ENCODE data around the gene SERPINB11.
A peak's percentile ranks its signal among the peaks of the same experiment; 100 is the strongest.
"Not testable (repeated sequence)": the region's sequence is repeated elsewhere in the genome, so short reads cannot be mapped to it uniquely, and the experiment has no call there.

Gene SERPINB11, protein sequence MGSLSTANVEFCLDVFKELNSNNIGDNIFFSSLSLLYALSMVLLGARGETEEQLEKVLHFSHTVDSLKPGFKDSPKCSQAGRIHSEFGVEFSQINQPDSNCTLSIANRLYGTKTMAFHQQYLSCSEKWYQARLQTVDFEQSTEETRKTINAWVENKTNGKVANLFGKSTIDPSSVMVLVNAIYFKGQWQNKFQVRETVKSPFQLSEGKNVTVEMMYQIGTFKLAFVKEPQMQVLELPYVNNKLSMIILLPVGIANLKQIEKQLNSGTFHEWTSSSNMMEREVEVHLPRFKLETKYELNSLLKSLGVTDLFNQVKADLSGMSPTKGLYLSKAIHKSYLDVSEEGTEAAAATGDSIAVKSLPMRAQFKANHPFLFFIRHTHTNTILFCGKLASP

DNA sequence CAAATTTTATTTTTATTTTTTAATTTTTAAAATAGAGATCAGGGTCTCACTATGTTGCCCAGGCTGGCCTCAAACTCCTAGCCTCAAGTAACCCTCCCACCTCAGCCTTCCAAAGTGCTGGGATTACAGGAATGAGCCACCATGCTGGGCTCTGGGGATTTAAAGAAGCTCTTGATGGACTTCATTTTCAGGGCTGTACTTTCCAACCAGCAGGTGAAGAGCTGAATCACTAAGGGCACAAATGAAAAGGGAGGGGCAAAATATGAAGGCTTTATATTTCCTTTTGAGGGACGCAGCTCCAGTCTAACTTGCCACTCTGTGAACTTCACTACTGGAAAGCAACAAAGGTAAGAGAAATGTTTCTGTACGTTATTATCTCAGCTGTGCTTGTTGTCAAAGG lies at the start of gene SERPINB11:
Gene SERPINB11 (plus strand): TSS at position 301 of the 400 bp plus-strand sequence. CDS start 7,234 bp downstream, outside the sequence.
- DNase-seq (ENCODE audit: low spot score), result no peak

DNA sequence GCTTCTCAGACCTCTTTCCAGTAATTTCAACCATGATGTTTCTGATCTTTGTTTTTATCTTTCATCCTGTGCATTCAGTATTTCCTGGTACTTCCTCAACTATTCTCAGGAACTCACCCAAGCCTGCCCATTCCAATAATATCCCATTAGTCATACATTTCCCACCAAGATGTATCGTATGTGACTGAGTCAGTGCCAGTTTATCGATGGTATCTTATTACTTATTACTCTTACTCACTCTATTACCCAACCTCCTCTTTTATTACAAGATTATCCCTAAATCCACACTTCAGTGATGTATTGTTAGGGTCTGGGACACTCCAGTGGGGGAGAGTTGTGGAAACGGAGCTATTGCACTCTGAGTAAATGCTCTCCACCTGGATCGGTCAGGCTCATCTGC lies 43.8 kb upstream of the SERPINB11 start:
- DNase-seq (ENCODE audit: low spot score), result not testable (repeated sequence)

DNA sequence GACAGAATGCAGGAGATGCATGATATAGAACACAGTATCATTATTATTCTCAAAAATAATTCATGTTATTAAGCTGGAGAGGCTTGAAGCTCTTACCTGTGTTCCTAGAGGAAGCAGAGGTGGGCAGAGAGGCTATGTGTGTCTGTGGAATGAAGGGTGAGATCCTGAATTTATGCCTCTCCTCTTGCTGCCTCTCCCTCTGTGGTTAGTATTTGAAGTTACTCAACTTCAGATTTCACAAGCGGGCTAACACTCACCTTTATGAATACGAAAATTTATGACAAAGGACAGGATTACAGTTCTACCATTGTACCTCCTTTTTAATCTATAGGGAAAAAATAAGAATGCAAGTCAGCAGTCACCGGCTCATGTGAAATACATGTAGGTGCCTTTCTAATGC lies 41.0 kb upstream of the SERPINB11 start, which contains the start of gene SERPINB3:
Gene SERPINB3 (minus strand): TSS at position 144 of the 400 bp plus-strand sequence. CDS start 677 bp downstream, outside the sequence.
- not testable (repeated sequence) for DNase-seq (ENCODE audit: low spot score)

DNA sequence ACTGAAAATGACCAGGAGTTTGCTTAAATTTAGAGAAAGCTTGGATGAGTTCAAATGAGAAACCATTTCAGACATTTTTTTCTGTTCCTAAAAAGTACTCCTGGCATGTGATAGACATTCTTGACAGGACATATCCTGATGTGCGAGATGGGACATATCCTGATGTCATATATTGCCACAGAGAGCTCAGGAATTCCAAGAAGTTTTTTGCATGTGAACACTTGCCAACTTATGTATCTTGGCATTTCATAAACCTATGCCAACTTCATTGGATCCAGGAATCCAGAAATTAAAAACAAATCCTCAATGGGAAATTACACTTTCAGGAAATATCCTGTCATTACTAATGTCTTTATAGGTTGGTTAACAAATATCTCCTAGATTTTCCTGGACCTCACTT lies 38.2 kb upstream of the SERPINB11 start:
- DNase-seq (ENCODE audit: low spot score), result no peak

DNA sequence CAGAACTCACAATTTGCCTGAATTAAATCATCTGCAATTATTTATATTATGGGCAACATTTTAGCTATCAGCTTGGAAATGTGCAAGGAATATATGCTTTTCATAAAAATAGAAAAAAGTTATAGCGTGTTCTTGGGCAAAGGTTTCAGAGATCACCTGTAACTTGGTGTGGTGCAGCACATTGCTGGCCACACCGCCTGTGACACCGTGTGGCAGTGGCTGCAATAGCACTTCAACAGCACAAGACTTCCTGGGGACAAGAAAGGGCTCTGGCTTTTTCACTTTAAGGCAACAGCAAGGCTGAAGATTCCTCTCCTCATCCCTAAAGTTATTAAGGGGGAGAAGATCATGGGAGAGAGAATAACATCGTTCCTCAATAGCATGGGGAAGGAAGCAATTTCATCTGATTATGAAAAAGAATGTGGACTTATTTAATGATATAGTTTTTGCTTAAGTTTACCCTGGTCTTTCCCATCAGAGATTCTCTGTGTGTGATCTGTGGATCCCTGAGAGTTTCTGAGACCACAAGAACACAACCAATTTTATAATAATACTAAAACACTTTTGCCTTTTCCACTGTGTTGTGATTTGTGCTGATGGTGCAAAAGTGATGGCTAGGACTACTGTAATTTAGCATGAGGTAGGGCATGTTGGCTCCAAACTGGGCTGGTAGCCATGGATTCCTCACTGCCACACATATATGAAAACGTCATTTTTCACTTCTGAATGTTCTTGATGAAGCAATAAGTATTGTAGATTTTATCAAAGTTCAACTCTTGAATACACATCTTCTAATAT lies 26.0 kb upstream of the SERPINB11 start:
- DNase-seq (ENCODE audit: low spot score), result no peak

DNA sequence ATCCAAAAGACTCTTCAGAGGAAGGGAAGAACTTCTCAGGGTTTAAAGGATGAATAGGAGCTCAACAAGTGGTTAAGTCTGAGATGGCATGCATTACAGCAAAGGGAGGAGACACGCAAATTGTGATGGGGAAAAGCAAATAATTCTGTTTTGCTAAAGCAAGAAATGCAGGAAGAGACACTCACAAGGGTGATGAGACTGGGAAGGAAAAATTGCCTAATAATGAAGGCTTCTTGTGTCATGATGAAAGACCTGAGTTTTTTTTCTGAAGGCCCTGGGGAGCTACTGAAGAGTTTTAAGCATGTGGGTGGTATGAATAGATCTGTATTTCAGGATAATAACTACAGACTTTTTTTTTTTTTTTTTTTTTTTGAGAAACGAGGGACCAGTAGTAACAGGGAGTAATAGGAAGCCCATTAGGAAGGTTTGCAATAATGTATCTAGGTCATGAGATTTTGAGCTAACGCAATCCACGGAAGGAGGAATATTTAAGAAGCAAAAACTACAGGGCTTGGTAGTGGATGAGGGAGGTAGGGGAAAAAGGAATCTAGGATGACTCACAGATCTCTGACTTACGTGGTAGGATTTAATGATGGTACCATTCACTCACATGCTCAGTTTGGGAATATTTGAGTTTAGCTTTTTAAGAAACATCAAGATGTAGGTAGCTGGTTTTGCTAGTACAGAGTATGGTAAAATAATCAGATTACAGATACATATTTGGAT lies 25.1 kb upstream of the SERPINB11 start:
- DNase-seq (ENCODE audit: low spot score), result no peak

DNA sequence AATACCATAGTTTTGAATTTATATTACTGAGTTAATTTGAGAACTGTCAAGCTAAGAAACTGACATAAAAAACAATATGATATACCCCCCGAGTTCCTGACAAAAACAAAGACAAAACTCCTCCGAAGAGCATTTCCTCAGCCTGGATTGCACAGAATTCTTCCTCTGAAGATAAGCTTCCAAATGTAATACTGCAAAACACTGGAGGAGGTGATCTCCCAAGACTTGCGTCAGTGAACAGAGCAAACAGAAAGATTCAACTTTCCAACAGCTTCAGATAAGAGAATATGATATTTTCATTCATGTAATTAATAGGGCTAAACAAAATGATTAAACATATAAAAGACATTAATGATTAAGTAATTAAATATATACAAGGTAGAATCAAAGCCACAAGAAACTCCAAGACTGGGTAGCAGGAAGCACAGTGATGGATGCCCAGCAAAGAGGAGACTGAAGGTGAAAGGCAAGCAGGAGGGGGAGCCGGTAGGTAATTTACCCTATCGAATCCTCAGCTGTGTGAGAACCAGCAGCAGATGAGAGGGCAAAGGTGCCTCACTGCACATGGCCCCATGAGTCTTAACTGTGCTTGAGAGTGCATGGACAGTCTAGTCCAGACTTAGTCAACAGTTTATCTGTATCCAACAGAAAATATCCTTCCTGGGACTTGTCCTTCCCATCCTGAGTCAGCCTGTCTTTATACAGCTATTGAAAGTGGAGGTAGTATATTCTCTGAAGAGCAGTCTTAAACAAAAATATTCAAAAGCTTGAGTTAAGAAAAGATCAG lies 22.7 kb upstream of the SERPINB11 start:
- no peak for DNase-seq (ENCODE audit: low spot score)

DNA sequence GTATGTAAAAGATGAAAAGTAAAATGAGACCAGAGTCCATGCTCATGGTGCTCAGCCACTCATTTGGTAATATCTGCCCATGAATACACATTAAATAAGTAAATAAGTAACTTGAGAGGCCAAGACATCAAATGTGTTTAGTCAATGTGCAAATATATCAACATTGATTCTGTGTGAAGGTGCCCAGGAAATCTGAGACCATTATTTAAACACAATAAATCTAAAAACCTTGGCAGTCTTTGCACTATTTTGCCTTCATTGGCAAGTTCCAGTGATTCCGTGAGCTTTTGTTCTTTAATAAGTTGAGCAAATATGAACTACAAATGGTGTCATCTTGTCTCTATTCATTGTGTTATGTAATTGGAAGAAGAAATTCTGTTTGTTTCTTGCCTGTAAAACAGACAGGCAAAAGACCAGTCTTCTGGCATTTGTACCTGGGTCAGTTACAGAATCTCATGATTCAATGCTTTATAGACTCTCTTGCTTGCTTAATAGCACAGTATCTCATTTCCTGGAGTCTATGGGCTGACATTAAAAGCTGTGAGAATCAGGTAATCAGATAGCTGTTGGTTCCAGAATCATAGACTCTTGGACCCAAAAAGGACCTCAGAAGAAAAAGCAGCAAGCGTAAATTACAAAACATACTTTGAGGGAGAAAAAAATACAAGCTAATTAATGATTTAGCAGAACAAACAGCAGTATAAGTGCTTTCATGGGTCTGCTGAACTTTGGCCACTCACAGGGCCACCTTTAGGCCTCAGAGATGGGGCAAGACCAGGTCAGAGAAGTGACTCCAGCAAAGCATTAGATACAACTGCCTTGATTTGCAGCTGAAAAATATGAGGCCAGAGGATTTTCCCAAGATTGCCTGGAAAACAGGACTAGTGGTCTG lies 21.1 kb upstream of the SERPINB11 start:
- DNase-seq (ENCODE audit: low spot score), result no peak

DNA sequence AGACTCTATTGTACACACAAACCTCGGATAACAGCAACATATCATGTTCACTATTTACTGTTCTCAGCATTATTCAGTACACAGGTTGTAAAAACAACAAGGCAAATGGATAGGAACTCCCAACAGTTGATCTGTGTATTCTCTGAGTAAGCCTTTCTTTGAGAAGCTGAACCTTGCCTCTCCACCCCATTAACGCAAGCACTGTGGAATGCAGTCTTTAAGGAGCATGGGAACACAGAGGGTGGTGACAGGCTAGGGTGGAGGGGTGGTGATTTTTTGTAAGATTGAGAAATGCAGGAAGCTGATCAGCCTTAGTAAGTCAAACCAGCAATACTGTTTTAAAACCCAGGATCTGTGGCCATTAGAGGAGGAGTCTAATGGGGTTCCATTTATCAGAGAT lies 19.6 kb upstream of the SERPINB11 start:
- DNase-seq (ENCODE audit: low spot score), result peak; percentile 90

DNA sequence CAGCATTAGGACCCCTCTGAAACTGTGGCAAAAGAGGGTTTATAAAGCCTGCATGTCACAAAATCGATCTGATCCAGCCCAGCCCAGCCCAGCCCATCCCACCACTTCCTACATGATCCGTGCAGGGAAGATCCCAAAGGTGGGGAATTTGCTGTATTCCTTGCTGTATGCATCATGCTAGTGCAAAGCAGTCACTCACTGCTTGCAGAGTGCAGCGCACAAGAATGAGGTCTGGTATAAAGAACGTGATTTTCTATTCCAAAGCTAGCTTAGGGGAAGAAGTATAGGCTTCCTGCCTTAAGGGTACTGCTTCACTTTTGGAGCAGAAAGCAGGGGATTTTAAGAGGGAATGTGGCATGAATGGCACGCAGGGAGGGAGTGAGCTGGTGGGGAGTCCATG lies 18.9 kb upstream of the SERPINB11 start:
- no peak for DNase-seq (ENCODE audit: low spot score)

DNA sequence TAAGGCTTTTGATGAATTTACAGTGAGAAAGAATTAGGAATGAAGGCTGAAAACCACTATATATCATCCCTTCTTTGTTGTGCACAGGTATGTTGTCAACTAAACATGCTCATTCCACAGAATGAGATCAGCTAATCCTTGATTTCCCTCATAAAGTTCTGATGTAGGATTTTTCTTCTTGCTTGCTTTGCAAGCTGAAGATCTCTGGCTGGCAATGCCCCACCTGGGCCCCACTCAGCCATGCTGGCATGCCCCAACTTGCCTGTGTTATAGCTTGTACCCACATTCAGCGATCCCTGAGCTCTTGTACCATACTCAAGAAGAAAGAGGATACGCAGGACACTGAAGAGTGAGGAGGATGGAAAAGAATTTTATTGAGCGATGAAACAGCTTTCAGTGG lies 18.0 kb upstream of the SERPINB11 start:
- no peak for DNase-seq (ENCODE audit: low spot score)

DNA sequence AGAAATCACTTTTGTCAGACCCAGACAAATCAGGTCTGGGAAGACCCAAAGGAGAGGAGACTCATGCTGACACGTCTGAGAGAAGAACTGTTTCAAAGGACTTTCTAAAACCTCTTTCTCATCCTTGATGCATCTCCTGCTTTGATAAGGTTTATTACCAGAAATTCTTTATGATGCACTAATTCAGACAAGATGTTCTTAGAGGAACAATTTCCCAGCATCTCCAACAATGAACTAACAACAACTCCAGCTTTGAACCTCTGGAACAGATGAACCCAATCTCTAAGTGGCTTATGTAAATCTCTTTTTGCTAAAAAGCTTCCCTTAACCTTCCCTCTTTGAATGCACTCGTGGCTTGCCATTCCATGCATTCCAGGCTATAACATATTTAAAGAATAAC lies 15.9 kb upstream of the SERPINB11 start:
- DNase-seq (ENCODE audit: low spot score), result no peak

DNA sequence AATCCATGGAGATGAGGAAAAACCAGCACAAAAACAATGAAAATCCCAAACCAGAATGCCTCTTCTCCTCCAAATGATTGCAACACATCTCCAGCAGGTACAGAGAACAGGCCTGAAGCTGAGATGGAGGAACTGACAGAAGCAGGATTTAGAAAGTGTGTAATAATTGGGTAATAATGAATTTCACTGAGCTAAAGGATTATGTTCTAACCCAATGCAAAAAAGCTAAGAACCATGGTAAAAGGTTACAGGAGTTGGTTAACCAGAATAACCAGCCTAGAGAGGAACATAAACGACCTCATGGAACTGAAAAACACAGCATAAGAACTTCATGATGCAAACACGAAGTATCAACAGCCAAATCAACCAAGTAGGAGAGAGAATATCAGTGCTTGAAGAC lies 13.7 kb upstream of the SERPINB11 start:
- no peak for DNase-seq (ENCODE audit: low spot score)

DNA sequence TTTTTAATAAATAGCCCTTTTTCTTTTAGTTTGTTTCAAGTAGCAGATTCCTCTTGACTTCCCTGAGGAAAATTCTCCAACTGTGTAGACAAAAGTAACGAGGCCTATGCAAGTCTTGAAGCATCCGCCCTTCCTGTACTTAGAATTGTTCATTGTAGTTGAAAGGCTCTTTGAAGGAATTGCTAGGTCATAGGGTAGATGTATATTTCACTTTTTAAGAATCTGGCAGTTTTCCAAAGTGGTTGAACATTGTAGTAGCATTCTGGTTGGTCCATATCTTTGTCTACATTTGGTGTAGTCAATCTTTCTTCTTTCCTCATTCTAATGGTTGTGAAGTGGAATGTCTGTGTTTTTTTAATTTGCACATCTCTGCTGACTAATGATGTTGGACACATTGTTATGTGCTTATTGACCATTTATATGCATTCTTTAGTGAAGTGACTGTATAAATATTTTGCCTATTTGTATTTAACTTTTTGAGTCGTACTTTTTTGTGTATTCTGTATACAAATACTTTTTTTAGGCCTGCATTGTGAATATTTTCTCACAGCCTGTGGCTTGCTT lies 5.6 kb upstream of the SERPINB11 start:
- DNase-seq (ENCODE audit: low spot score), result no peak

DNA sequence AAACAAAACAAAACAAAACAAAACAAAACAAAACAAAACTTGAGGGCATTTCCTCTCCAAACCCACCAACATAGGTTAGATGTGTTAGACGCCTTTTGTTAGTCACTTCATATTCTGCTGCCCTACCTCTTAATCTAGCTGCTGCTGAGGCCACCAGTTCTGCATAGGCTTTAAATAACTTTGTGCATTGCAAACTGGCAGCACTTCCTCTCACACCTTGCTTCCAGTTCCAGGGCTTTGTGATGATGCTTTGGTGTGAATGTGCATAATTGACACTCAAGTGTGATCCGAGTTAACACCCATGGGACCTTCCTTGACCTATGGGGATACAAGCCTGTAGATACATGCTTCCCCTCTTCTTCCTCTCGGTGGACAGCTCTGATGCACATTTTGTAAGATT lies 2.3 kb upstream of the SERPINB11 start:
- DNase-seq (ENCODE audit: low spot score), result no peak

DNA sequence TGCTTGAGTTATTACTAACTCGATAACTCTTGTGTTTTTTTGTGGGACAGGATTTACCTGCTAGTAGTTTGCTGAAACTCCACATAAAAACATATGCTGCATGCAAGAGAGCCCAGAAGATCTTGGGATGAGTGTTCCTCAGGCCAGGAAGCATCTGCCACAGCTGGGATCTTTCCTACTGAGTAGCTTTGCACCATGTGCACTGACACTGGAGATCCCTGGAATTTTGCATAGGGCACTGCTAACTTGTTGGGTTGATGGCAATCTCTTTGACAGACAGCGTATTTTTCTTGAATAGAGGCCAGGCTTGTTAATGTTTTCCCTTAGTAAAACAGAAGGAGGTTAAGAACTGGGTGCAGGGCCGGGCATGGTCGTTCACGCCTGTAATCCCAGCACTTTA lies 808 bp upstream of the SERPINB11 start:
- no peak for DNase-seq (ENCODE audit: low spot score)

DNA sequence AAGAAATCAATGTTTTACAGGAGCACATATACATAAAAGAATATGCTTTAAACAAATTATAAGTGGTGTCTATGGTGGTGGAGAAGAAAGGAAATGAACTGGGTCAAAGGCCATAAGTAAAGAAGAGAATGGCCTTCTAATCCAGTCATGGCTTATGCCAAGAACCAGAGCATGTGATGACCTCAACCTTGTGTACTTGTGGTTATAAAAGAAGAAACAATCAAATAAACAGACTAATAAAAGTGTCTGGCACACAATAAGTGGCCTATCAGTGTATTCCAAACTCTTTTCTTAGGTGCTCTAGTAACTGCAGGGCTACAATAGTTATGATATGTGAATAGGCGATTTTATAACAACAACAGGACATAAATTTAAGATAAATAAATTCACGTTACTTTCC lies 2.6 kb downstream of the SERPINB11 start:
- DNase-seq (ENCODE audit: low spot score), result no peak

DNA sequence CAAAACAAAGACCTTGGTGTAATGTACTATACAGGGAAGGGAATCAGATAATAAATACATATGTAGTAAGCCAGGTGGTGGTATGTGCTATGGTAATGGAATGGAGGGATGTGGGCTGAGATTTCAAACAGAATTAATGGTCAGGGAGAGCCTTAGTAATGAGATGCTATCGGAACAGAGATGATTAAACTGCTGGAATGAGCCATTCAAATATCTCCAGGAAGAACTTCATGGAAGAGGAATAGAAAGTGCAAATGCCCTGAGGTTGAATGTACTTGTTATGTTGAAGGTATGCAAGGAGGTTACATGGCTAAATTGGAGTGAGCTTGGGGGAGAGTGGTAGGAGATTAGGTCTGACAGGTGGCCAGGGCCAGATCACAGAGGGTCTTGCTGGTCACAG lies 5.1 kb downstream of the SERPINB11 start:
- no peak for DNase-seq (ENCODE audit: low spot score)

DNA sequence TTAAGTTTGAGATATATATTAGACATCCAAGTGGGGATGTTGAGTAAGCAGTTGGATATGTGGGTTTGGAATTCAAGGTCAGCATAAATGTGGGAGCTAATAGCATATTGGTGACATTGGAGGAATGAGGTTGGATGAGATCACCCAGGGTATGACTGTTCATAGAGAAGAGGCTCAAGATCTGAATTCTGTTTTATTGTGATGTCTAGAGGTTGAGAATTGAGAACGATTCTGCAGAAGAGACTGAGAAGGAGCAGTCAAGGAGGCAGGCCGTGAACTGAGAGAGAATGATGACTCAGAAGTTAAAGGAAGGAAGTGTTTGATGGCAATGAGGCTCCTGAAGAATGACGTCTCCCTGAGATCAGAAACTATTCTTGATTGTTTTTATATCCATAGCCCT lies 5.9 kb downstream of the SERPINB11 start:
- DNase-seq (ENCODE audit: low spot score), result peak; percentile 50

Measured in AG20443 (cell line).